ENCODE measurements around the gene PNPLA3. TPM values are rescaled to one million over a fixed set of nuclear protein-coding genes. Genes with fewer than 3 reads are reported as not detected.

Gene PNPLA3
- under 1 TPM in 2 of 3 donors, not detected in 1; 0.53 to 0.54 TPM for total RNA-seq
- total RNA-seq (2013): 0.11 TPM

GRCh38 chr22:43923631-43924464 lies at the start of gene PNPLA3:
Gene PNPLA3 (plus strand): TSS chr22:43923805. CDS start chr22:43923912, 107 bp downstream.
- 3% methylated on average over 96 of the region's 100 CpGs for WGBS (ENCODE audit: insufficient coverage)
- no peaks in the 10 kb centered on the region for H3K36me3 ChIP-seq (ENCODE audit: control insufficient read depth, insufficient read depth, low read length)
- peaks cover 14 to 19% of the 10 kb centered on the region in 2 donors for H3K27me3 Mint-ChIP-seq (ENCODE audit: low read depth in 2 of 2)
- peaks cover 14% of the 10 kb centered on the region for H3K4me1 ChIP-seq (ENCODE audit: control insufficient read depth, insufficient read depth, low read length)
- peaks cover 5 to 14% of the 10 kb centered on the region in 2 donors for H3K4me1 Mint-ChIP-seq
- no peak for TF ChIP-seq CTCF (IDR thresholded peaks at IDR 0.05)
- H3K27ac ChIP-seq (ENCODE audit: low read length): no peak within 1 kb of the TSS
- H3K4me3 Mint-ChIP-seq: peak within 1 kb of the TSS; percentile 88
- peaks cover 9% of the 10 kb centered on the region for H3K27me3 ChIP-seq (ENCODE audit: control insufficient read depth, insufficient read depth, low read length)
- H3K27ac Mint-ChIP-seq: peak within 1 kb of the TSS in 1 of 2 donors; percentile 63
- intact Hi-C loops (cut with micrococcal nuclease): no loop called here
- no peaks in the 10 kb centered on the region for H3K36me3 Mint-ChIP-seq
- H3K4me3 ChIP-seq (ENCODE audit: low read length): peak within 1 kb of the TSS; percentile 40
- ATAC-seq: peak; percentile 92 to 96 (median 96)
- peak; percentile 78 to 84 for DNase-seq
- H3K9me3 ChIP-seq (ENCODE audit: control insufficient read depth, insufficient read depth, low read length): no peaks in the 10 kb centered on the region
- H3K9me3 Mint-ChIP-seq: no peaks in the 10 kb centered on the region

GRCh38 chr22:43876866-43877509 lies 46.6 kb upstream of the PNPLA3 start:
- H3K4me3 ChIP-seq (ENCODE audit: low read length): no peak overlapping the region
- H3K36me3 ChIP-seq (ENCODE audit: control insufficient read depth, insufficient read depth, low read length): no peaks in the 10 kb centered on the region
- H3K36me3 Mint-ChIP-seq: no peaks in the 10 kb centered on the region
- H3K4me3 Mint-ChIP-seq: no peak overlapping the region
- no peak overlapping the region for H3K27ac ChIP-seq (ENCODE audit: low read length)
- DNase-seq (no peak), ATAC-seq (no peak)
- no peaks in the 10 kb centered on the region for H3K9me3 ChIP-seq (ENCODE audit: control insufficient read depth, insufficient read depth, low read length)
- intact Hi-C loops (cut with micrococcal nuclease): no loop called here
- TF ChIP-seq CTCF (IDR thresholded peaks at IDR 0.05): no peak
- no peak overlapping the region for H3K27ac Mint-ChIP-seq
- 70% methylated on average over 5 of the region's 5 CpGs for WGBS (ENCODE audit: insufficient coverage)
- H3K27me3 ChIP-seq (ENCODE audit: control insufficient read depth, insufficient read depth, low read length): no peaks in the 10 kb centered on the region
- no peaks in the 10 kb centered on the region for H3K4me1 ChIP-seq (ENCODE audit: control insufficient read depth, insufficient read depth, low read length)
- H3K27me3 Mint-ChIP-seq (ENCODE audit: low read depth in 2 of 2): peaks cover 19 to 22% of the 10 kb centered on the region in 2 donors
- no peaks in the 10 kb centered on the region for H3K9me3 Mint-ChIP-seq
- H3K4me1 Mint-ChIP-seq: no peaks in the 10 kb centered on the region

- Histone ChIP-seq H3K27ac (ENCODE audit: low read length) (no peak overlapping the region), H3K4me1 (ENCODE audit: control insufficient read depth, insufficient read depth, low read length) (no peaks in the 10 kb centered on the region), H3K9me3 (ENCODE audit: control insufficient read depth, insufficient read depth, low read length) (no peaks in the 10 kb centered on the region), H3K36me3 (ENCODE audit: control insufficient read depth, insufficient read depth, low read length) (no peaks in the 10 kb centered on the region), H3K27me3 (ENCODE audit: control insufficient read depth, insufficient read depth, low read length) (no peaks in the 10 kb centered on the region), H3K4me3 (ENCODE audit: low read length) (no peak overlapping the region)
- peaks cover 21 to 23% of the 10 kb centered on the region in 2 donors for H3K27me3 Mint-ChIP-seq (ENCODE audit: low read depth in 2 of 2)
- 77% methylated on average over 12 of the region's 12 CpGs for WGBS (ENCODE audit: insufficient coverage)
- DNase-seq (no peak), ATAC-seq (no peak)
- no peaks in the 10 kb centered on the region for H3K9me3 Mint-ChIP-seq
- intact Hi-C loops (cut with micrococcal nuclease): no loop called here
- no peak overlapping the region for H3K4me3 Mint-ChIP-seq
- H3K4me1 Mint-ChIP-seq: peaks cover 4 to 5% of the 10 kb centered on the region in 2 donors
- H3K27ac Mint-ChIP-seq: no peak overlapping the region
- H3K36me3 Mint-ChIP-seq: no peaks in the 10 kb centered on the region
- no peak for TF ChIP-seq CTCF (IDR thresholded peaks at IDR 0.05)
Observed at GRCh38 chr22:43878079-43878795, 45.4 kb upstream of the PNPLA3 start.

Measured in natural killer cell (primary cell).